ENCODE measurements around the gene TMEM198. TPM values are rescaled to one million over a fixed set of nuclear protein-coding genes. Genes with fewer than 3 reads are reported as not detected.

Gene TMEM198
- total RNA-seq, 1 experiment from 2014 or later, result 2.3 TPM

DNA sequence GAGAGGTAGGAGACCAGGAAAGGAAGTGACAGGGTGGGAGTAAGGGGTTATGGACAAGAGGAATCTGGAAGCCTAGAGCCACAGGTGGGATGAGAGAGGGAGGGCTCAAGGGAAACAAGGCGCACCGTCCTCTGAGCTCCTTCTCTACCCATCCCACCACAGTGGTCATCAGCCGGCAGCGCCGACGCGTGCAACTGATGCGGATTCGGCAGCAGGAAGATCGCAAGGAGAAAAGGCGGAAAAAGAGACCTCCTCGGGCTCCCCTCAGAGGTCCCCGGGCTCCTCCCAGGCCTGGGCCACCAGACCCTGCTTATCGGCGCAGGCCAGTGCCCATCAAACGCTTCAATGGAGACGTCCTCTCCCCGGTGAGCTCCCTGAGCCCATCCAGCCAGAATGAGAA is 5.2 kb downstream of the TMEM198 start:
- no peak for DNase-seq (ENCODE audit: low read depth, low spot score)
- no TSS peak for BruUV-seq (replicated peaks)
- ATAC-seq, result no peak
- Histone ChIP-seq H3K9me3 (ENCODE audit: control insufficient read depth, insufficient read depth, low read depth, low read length) (no peaks in the 10 kb centered on the region), H3K4me3 (ENCODE audit: low read depth in 2 of 2, low read length in 2 of 2) (no peak overlapping the region), H3K4me1 (ENCODE audit: control insufficient read depth, insufficient read depth, low read length) (peaks cover 3% of the 10 kb centered on the region; the same call in 1 of the 2 replicates), H3K36me3 (ENCODE audit: control insufficient read depth, insufficient read depth, low read length) (no peaks in the 10 kb centered on the region), H3K27ac (ENCODE audit: low read length) (no peak overlapping the region), H3K27me3 (ENCODE audit: control insufficient read depth, insufficient read depth, low read length) (no peaks in the 10 kb centered on the region)
- TF ChIP-seq, protein P1, sequence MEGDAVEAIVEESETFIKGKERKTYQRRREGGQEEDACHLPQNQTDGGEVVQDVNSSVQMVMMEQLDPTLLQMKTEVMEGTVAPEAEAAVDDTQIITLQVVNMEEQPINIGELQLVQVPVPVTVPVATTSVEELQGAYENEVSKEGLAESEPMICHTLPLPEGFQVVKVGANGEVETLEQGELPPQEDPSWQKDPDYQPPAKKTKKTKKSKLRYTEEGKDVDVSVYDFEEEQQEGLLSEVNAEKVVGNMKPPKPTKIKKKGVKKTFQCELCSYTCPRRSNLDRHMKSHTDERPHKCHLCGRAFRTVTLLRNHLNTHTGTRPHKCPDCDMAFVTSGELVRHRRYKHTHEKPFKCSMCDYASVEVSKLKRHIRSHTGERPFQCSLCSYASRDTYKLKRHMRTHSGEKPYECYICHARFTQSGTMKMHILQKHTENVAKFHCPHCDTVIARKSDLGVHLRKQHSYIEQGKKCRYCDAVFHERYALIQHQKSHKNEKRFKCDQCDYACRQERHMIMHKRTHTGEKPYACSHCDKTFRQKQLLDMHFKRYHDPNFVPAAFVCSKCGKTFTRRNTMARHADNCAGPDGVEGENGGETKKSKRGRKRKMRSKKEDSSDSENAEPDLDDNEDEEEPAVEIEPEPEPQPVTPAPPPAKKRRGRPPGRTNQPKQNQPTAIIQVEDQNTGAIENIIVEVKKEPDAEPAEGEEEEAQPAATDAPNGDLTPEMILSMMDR (IDR thresholded peaks at IDR 0.05), result no peak
- TF ChIP-seq TCF7L2 (IDR thresholded peaks at IDR 0.05; ENCODE audit: low read depth, low read length), result no peak
- TF ChIP-seq POLR2AphosphoS5 (IDR thresholded peaks at IDR 0.05; ENCODE audit: low read depth, low read length), result no peak
- TF ChIP-seq SIN3A (IDR thresholded peaks at IDR 0.05; ENCODE audit: borderline replicate concordance, insufficient read depth, low read depth, low read length), result no peak
- TF ChIP-seq, protein P2, sequence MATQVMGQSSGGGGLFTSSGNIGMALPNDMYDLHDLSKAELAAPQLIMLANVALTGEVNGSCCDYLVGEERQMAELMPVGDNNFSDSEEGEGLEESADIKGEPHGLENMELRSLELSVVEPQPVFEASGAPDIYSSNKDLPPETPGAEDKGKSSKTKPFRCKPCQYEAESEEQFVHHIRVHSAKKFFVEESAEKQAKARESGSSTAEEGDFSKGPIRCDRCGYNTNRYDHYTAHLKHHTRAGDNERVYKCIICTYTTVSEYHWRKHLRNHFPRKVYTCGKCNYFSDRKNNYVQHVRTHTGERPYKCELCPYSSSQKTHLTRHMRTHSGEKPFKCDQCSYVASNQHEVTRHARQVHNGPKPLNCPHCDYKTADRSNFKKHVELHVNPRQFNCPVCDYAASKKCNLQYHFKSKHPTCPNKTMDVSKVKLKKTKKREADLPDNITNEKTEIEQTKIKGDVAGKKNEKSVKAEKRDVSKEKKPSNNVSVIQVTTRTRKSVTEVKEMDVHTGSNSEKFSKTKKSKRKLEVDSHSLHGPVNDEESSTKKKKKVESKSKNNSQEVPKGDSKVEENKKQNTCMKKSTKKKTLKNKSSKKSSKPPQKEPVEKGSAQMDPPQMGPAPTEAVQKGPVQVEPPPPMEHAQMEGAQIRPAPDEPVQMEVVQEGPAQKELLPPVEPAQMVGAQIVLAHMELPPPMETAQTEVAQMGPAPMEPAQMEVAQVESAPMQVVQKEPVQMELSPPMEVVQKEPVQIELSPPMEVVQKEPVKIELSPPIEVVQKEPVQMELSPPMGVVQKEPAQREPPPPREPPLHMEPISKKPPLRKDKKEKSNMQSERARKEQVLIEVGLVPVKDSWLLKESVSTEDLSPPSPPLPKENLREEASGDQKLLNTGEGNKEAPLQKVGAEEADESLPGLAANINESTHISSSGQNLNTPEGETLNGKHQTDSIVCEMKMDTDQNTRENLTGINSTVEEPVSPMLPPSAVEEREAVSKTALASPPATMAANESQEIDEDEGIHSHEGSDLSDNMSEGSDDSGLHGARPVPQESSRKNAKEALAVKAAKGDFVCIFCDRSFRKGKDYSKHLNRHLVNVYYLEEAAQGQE (IDR thresholded peaks at IDR 0.05; ENCODE audit: insufficient read depth in 1 of 2, low read depth in 2 of 2, low read length in 1 of 2), result no peak
- intact Hi-C loops (cut with micrococcal nuclease; ENCODE audit: unreplicated experiment), result no loop called here
- CTCF ChIA-PET, result no interaction called here
- in situ Hi-C loops (cut with HindIII; ENCODE audit: low pct_unique_long_range_greater_than_20kb, low sequenced_read_pairs), result no loop called here
- POLR2A ChIA-PET, result no interaction called here

DNA sequence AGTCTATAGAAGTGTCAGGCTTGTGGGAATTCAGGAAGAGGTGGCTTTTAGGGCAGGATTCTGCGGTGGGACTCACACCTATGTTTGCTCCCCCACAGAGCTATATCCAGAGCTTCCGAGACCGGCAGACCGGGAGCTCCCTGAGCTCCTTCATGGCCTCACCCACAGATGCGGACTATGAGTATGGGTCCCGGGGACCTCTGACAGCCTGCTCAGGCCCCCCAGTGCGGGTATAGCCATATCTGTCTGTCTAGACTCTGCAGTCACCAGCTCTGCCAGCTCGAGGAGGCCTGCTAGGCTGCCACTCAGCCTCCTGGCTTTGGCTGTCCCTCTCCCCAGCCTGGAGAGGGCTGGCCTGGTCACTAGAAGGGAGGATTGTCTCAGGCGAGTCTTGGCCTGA is 5.8 kb downstream of the TMEM198 start:
- CTCF ChIA-PET, result no interaction called here
- Histone ChIP-seq H3K27ac (ENCODE audit: low read length) (no peak overlapping the region), H3K4me3 (ENCODE audit: low read depth in 2 of 2, low read length in 2 of 2) (no peak overlapping the region), H3K36me3 (ENCODE audit: control insufficient read depth, insufficient read depth, low read length) (no peaks in the 10 kb centered on the region), H3K9me3 (ENCODE audit: control insufficient read depth, insufficient read depth, low read depth, low read length) (no peaks in the 10 kb centered on the region), H3K4me1 (ENCODE audit: control insufficient read depth, insufficient read depth, low read length) (peaks cover 3% of the 10 kb centered on the region; the same call in 1 of the 2 replicates), H3K27me3 (ENCODE audit: control insufficient read depth, insufficient read depth, low read length) (no peaks in the 10 kb centered on the region)
- no peak for TF ChIP-seq POLR2AphosphoS5 (IDR thresholded peaks at IDR 0.05; ENCODE audit: low read depth, low read length)
- DNase-seq (ENCODE audit: low read depth, low spot score) (no peak), ATAC-seq (no peak)
- intact Hi-C loops (cut with micrococcal nuclease; ENCODE audit: unreplicated experiment) (no loop called here), in situ Hi-C loops (cut with HindIII; ENCODE audit: low pct_unique_long_range_greater_than_20kb, low sequenced_read_pairs) (no loop called here)
- POLR2A ChIA-PET, result no interaction called here
- BruUV-seq (replicated peaks), result no TSS peak

DNA sequence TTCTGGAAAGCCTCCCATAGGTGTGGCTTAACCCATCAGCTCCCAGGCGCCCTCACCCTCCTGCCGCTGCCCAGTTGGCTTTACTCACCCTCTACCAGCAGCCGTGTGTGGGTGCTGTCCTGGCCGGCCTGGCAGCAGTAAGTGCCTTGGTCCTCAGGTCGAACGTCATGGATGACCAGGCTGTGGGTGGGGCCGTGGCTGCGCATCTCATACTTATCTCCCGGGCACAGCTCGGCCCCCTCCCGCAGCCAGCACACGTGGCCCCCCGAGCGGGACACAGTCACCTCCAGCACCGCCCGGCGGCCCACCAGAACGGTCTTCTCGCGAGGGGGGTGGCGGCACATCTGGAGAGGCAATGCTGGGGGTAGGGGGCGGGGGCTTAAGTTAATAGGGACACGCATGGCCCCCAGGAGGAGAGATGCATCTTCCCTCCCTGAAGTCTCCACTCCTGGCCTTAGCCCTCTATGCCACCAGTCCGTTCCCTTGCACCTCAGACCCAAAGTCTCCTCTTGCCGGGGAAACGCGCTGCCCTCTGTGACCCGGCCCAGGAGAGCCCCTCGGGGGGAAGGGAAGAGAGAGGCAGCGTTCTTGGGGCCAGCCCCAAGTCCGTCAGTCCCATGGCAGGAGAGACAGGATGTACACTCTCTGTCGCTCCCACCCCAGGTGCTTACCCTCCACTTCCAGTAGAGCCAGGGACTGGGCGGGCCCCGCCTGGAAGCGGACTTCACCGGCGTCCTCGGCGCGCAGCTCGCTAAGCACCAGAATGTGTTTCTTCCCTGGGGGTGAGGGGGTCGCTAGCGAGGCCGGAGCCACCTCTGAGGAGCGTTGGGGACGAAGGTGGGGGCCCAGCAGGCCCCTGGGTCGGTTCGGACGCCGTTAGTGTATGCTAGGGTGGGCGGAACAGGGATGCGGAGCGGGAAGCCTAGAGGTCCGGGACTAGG is 7.9 kb downstream of the TMEM198 start:
- intact Hi-C loops (cut with micrococcal nuclease; ENCODE audit: unreplicated experiment), result no loop called here
- POLR2A ChIA-PET, result no interaction called here
- no peak overlapping the region for H3K27ac ChIP-seq (ENCODE audit: low read length)
- no peaks in the 10 kb centered on the region for H3K27me3 ChIP-seq (ENCODE audit: control insufficient read depth, insufficient read depth, low read length)
- H3K9me3 ChIP-seq (ENCODE audit: control insufficient read depth, insufficient read depth, low read depth, low read length), result no peaks in the 10 kb centered on the region
- H3K36me3 ChIP-seq (ENCODE audit: control insufficient read depth, insufficient read depth, low read length), result no peaks in the 10 kb centered on the region
- no peak for DNase-seq (ENCODE audit: low read depth, low spot score)
- H3K4me1 ChIP-seq (ENCODE audit: control insufficient read depth, insufficient read depth, low read length), result peaks cover 3% of the 10 kb centered on the region; the same call in 1 of the 2 replicates
- CTCF ChIA-PET, result interaction anchor here (0.5 to 0.8 kb wide), 3 partner anchors 9 to 129 kb away, joined by 3 to 14 read pairs (median 3); no protein-coding TSS in a partner anchor
- ATAC-seq, result peak; percentile 43
- BruUV-seq (replicated peaks), result no TSS peak
- in situ Hi-C loops (cut with HindIII; ENCODE audit: low pct_unique_long_range_greater_than_20kb, low sequenced_read_pairs), result no loop called here
- peak overlapping the region; percentile 51 to 64 for H3K4me3 ChIP-seq (ENCODE audit: low read depth in 2 of 2, low read length in 2 of 2)
- TF ChIP-seq SIN3A (IDR thresholded peaks at IDR 0.05; ENCODE audit: borderline replicate concordance, insufficient read depth, low read depth, low read length) (no peak), POLR2AphosphoS5 (IDR thresholded peaks at IDR 0.05; ENCODE audit: low read depth, low read length) (no peak), TCF7L2 (IDR thresholded peaks at IDR 0.05; ENCODE audit: low read depth, low read length) (no peak)
- TF ChIP-seq, protein P1 (IDR thresholded peaks at IDR 0.05), result no peak
- TF ChIP-seq, protein P2 (IDR thresholded peaks at IDR 0.05; ENCODE audit: insufficient read depth in 1 of 2, low read depth in 2 of 2, low read length in 1 of 2), result no peak
